HG03108 (cell line): ENCODE measurements around the gene HRK.

Source experiments
- ATAC-seq: cut with Tn5 transposase; IDR thresholded peaks from one replicate; pipeline ENCODE4 v1.9.1; 2021; ENCODE audit warnings: moderate library complexity; ENCODE audit not compliant: unreplicated experiment

HRK gene

GRCh38 chr12:116898669-116899068 is 17.4 kb upstream of the HRK start:
- ATAC-seq = no peak

- no peak for ATAC-seq
Observed at GRCh38 chr12:116897476-116897875, 16.2 kb upstream of the HRK start.

DNA sequence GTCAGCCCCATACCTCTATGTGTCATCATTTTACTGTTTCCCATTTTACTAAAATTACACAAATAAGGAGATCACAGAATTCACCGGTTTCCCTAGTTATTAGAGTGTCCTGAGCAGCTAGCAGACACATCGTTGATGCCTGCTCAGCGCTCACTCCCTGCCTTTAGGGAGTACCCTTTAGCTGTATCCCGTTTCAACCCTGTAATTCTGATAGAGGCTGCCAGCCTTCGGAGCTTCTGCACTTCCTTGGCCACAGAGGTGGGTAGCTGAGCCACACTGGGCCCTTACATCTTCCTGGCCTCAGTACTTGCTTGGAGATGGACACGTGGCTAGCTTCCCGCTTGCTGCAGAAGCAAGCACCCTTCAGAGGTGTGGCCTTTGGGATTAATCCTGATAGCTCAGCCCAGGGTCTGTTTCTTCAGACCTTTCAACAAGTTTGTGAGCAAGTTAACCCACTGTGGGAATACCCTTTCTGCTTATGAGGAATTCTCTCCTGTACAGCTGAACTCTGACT is 15.2 kb upstream of the HRK start:
- no peak for ATAC-seq

GRCh38 chr12:116894913-116895312 is 13.7 kb upstream of the HRK start:
- no peak for ATAC-seq

- ATAC-seq = no peak
Observed at GRCh38 chr12:116892349-116893140, 11.3 kb upstream of the HRK start.

DNA sequence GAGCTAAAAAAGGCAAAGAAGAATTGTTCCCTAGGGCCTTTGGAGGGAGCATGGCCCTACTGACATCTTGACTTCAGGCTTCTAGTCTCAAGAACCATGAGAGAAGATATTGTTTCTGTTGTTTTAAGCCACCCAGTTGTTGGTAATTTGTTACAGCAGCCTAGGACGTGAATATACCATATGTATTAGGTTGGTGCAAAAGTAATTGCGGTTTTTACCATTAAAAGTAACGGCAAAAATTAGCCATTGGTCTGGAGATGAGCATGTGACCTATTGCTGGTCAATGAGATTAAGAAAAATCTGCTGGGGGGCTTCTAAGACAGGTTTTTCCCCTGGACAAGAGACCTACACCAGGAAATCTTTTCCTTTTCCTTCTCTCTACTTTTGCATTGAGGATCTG is 9.8 kb upstream of the HRK start:
- ATAC-seq = no peak

DNA sequence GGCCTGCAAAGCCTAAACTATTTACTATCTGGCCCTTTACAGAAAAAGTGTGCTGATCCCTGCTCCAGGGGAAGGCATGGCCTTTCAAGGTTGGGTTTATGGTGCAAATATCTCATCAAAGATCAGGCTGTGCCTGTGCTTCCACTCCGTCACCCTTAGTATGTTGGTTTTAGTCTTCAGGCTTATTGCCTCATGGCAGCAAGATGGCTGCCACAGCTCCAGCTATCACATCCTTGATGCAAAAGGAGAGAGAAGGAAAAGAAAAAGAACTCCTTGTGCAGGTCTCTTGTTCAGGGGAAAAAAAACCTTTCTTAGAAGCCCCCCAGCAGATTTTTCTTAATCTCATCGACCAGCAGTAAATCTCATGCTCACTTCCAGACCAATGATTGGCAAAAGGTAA is 9.1 kb upstream of the HRK start:
- no peak for ATAC-seq

DNA sequence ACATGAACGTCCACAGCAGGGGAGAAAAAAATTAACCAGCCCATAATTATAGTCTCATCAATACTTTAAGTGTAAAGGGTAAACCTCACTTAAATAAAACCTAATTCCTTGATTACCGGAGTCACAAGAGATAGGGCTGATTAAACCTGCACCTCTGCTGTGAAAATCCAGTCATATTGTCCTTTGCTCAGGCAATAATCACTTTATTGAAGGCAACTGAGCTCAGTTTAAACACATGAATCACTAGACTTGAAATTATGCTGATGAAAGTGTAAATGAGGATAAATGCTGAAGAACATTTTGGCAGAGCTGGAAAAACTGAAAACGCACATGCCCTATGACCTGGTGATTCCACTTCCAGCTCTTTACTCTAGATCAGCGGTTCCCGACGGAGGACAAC is 6.7 kb upstream of the HRK start:
- no peak for ATAC-seq

DNA sequence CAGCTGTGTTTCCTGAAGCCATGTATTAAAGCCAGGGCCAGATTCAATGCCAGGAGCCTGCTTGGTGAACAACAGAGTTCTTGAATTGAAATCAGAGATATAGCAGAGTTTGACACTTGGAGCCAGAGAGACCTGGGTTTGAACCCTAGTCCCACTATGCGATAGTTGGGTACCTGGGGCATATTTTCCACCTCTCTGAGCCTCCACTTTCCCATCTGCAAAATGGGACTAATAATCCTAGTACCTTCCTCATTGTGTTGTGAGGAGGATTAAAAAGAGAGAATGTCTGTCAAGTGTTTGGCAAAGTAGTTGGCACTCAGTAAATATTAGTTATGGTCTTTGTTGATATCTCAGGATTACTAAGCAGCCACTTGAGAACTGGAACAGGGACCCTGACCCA is 6.0 kb upstream of the HRK start:
- ATAC-seq = no peak

DNA sequence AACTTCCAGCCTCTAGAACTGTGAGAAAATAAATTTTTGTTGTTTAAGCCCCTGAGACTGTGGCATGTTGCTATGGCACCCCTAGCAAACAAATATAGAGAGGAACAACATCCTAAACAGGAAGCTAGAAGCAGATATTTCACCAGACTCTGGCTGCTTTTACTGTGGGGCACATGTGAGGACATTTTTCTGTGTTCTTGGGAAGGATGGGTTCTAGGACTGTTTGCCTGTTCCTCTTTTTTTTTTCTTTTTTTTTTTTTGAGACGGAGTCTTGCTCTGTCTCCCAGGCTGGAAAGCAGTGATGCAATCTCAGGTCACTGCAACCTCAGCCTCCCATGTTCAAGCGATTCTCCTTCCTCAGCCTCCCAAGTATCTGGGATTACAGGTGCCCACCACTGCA is 4.2 kb upstream of the HRK start:
- no peak for ATAC-seq

GRCh38 chr12:116884871-116885270 is 3.6 kb upstream of the HRK start:
- ATAC-seq = no peak

- no peak for ATAC-seq
Observed at GRCh38 chr12:116882742-116883141, 1.5 kb upstream of the HRK start.

- ATAC-seq = no peak
Observed at GRCh38 chr12:116881877-116882507, 751 bp upstream of the HRK start.

DNA sequence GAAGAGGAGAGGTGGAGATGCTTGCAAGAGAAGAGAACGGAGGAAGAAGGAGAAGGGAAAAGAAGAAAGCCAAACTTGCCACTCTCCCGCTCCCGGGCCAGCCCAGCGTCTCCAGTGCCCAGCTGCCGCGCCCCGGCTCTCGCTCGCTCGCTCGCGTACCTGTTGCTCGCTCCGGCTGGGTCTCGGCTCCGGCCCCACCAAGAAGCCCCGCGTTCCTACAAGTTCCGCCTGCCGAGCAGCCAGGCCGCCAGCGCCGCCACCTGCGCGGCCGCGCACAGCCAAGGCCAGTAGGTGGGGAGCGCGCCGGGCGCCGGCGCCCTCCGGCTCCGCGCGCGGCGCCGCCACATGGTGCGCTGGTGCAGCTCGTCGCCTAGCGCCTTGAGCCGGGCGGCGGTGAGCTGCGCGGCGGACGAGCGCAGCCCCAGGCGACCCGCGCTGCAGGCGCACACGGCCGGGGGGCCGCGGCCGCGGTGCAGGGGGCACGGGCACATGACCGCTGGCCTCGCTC is 370 bp downstream of the HRK start:
- ATAC-seq = no peak

DNA sequence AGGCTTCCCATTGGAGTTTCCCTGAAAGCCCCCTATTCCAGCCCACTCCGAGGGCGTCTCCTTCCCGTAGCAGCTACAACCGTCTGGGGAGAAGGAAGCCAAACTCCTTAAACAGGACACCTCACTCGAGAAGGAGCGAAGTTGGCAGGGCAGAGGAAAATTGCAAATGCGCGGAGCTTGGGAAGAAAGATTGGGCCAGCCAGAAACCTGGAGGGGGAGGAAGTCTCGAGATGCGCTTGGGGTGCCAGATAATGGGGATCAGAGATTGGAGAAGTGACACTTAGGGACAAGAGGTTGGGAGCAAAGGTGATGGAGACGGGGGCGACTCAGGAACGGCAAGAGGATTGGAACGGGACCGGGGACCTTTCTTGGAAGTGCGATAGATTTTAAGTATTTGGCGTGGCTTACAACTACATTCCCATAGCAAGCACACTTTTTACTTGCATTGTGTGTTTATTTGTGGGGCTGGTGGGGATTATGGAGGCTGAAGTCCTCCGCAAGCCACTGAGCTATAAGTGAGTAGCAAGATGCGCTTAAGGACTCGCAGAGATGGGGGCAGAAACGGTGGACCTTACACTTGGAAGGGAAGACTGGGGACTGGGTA is 926 bp downstream of the HRK start:
- no peak for ATAC-seq

GRCh38 chr12:116879509-116880212 is 1.6 kb downstream of the HRK start:
- no peak for ATAC-seq

DNA sequence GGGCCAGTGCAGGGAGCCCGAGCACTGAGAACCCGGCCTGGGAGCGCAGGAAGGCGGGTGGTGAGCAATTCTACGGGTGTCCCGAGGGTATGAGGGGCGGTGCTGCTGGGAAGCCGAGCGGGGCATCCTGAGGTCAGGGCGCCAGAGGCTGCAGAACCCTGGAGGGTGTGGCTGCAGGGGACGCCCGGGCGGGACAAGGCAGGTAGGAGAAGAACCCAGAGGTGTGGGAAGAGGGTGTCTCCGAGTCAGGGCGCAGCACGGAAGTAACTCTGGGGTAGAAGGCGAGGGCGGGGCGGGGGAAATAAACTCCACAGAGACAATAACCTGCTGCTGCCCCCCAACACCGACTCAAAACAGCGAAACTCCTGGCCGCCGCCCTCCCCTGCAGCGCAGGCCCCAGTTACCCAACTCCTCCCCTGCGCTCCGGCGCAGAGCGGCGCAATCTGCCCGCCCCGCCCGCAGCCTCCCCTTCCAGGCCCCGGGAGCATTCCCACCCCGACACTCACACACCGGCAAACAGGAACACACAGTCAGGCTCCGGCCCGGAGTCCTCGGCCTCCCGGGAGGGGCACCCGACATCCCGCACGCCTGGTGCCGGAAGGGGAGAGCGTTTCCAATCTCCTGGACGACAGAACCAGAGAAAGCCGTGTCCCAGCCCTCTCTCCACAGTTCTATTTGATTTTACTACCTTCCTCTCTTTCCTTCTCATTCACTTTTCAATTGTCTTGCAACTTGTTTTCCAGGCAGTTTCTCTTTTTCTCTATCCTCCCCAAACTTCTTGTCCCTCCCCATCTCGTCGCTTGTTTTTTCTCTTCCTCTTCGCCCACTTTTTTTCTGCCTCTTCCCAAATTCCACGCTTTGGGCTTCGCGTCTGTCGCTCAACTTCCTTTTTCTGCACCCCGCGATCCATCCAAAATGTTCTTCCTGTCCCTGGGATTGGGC is 2.4 kb downstream of the HRK start:
- no peak for ATAC-seq

GRCh38 chr12:116876151-116876869 is 4.9 kb downstream of the HRK start:
- no peak for ATAC-seq

DNA sequence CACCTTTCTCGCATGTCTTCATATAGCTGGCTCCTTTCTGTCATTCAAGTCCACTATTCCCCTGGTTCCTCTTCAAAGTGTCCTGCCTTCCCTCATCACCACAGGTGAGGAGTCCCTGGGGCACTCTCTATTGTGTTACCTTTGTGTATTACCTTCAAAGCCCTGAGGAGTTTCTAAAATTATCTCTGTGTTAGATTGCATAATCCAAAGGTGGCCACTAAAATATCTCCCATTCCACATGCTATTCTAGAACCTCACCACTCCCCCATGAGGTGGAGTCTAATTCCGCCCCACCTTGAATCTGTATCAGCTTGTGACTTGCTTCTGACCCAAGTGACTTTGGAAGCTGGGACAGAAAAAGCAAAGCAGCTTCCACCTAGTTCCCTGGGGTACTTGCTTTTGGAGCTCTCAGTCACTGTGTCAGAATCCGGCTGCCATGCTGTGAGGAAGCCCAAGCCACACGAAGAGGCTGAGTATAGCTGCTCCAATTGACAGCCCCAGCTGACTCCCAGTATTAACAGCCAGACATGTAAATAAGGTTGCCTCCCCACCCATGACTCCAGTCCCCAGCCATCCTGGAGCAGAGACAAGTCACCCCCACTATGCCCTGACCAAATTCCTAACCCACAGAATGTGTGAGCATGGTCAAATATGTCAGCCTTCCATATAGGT is 6.8 kb downstream of the HRK start:
- no peak for ATAC-seq
